Neural cell (in vitro differentiated cells): ENCODE measurements around the gene MERTK. TPM values are rescaled to one million over a fixed set of nuclear protein-coding genes. Genes with fewer than 3 reads are reported as not detected.

Experiments used
- H2AFZ ChIP-seq: fragments of 200-600, 300-800 bp; sonication (generic), shearing (Covaris generic); 2 replicates; pipeline ENCODE4 v1.6.0; 2014; ENCODE audit warnings: low read depth, mild to moderate bottlenecking, antibody characterized with exemption, low read length, moderate library complexity
- H3F3A ChIP-seq: fragments of 200-600 bp; shearing (Covaris generic); 2 replicates; pipeline ENCODE4 v1.6.1; 2016; ENCODE audit warnings: mild to moderate bottlenecking, moderate library complexity, mixed read lengths, antibody characterized with exemption, low read length; ENCODE audit not compliant: insufficient read depth, poor library complexity, severe bottlenecking
- H3K27ac ChIP-seq: fragments of 200-600, 300-800 bp; sonication (generic), shearing (Covaris generic); 2 replicates; pipeline ENCODE4 v1.5.1; 2014; ENCODE audit warnings: mild to moderate bottlenecking, low read length, moderate library complexity
- H3K27me3 ChIP-seq: fragments of 300-800, 200-600 bp; sonication (generic), shearing (Covaris generic); 2 replicates; pipeline ENCODE4 v1.6.0; 2014; ENCODE audit warnings: mild to moderate bottlenecking, low read depth, low read length, moderate library complexity; ENCODE audit not compliant: insufficient read depth
- H3K36me3 ChIP-seq: fragments of 300-800, 200-600 bp; sonication (generic), shearing (Covaris generic); 2 replicates; pipeline ENCODE4 v1.5.1; 2014; ENCODE audit warnings: mild to moderate bottlenecking, antibody characterized with exemption, low read length, moderate library complexity; ENCODE audit not compliant: insufficient read depth
- H3K4me2 ChIP-seq: fragments of 300-800, 200-600 bp; sonication (generic), shearing (Covaris generic); 2 replicates; pipeline ENCODE4 v1.6.0; 2014; ENCODE audit warnings: mild to moderate bottlenecking, low read length
- H3K4me3 ChIP-seq: fragments of 300-800, 200-600 bp; sonication (generic), shearing (Covaris generic); 2 replicates; pipeline ENCODE4 v1.5.1; 2014; ENCODE audit warnings: mild to moderate bottlenecking, low read length, moderate library complexity
- H3K79me2 ChIP-seq: fragments of 200-600 bp; shearing (Covaris generic); replicated peaks from 2 replicates; pipeline ENCODE4 v1.6.0; 2014; ENCODE audit warnings: mild to moderate bottlenecking, low read length, moderate library complexity; ENCODE audit not compliant: insufficient read depth
- H3K9ac ChIP-seq: fragments of 300-800, 200-600 bp; sonication (generic), shearing (Covaris generic); 2 replicates; pipeline ENCODE4 v1.6.1; 2016; ENCODE audit warnings: mild to moderate bottlenecking, low read length, mixed read lengths
- H3K9me2 ChIP-seq: fragments of 200-600 bp; shearing (Covaris generic); 2 replicates; pipeline ENCODE4 v1.6.1; 2016; ENCODE audit warnings: mild to moderate bottlenecking, low read length, mixed read lengths; ENCODE audit not compliant: insufficient read depth
- H3K9me3 ChIP-seq: fragments of 200-600, 300-800 bp; sonication (generic), shearing (Covaris generic); 2 replicates; pipeline ENCODE4 v1.6.1; 2016; ENCODE audit warnings: mild to moderate bottlenecking, mixed run types, low read length, moderate library complexity, mixed read lengths
- H4K20me1 ChIP-seq: fragments of 200-600 bp; shearing (Covaris generic); 2 replicates; pipeline ENCODE4 v1.6.1; 2016; ENCODE audit warnings: mild to moderate bottlenecking, mixed run types; ENCODE audit not compliant: insufficient read depth
- CTCF ChIP-seq: fragments of 450-650 bp; IDR thresholded peaks from 2 replicates; pipeline ENCODE4 v1.5.1; 2014; ENCODE audit warnings: antibody characterized with exemption, mild to moderate bottlenecking, moderate library complexity; ENCODE audit not compliant: poor library complexity, severe bottlenecking
- EP300 ChIP-seq: fragments of 450-650 bp; conservative IDR thresholded peaks from 2 replicates; pipeline ENCODE4 v1.6.1; 2014; ENCODE audit warnings: antibody characterized with exemption, mild to moderate bottlenecking, moderate library complexity; ENCODE audit not compliant: poor library complexity, severe bottlenecking
- EZH2 ChIP-seq: fragments of 200-600, 300-800 bp; shearing (Covaris generic), sonication (generic); IDR thresholded peaks from 2 replicates; pipeline ENCODE4 v1.6.1; 2014; ENCODE audit warnings: antibody characterized with exemption, low read length, borderline replicate concordance, mild to moderate bottlenecking; ENCODE audit not compliant: insufficient read depth, poor library complexity, severe bottlenecking
- MXI1 ChIP-seq: fragments of 450-650 bp; conservative IDR thresholded peaks from 2 replicates; pipeline ENCODE4 v1.6.1; 2014; ENCODE audit warnings: antibody characterized with exemption, mild to moderate bottlenecking; ENCODE audit not compliant: poor library complexity, severe bottlenecking
- POLR2AphosphoS5 ChIP-seq: IDR thresholded peaks from 2 replicates; pipeline ENCODE4 v1.6.1; 2012
- RAD21 ChIP-seq: fragments of 450-650 bp; conservative IDR thresholded peaks from 2 replicates; pipeline ENCODE4 v1.6.1; 2014; ENCODE audit warnings: antibody characterized with exemption, mild to moderate bottlenecking, moderate library complexity
- SMC3 ChIP-seq: fragments of 450-650 bp; conservative IDR thresholded peaks from 2 replicates; pipeline ENCODE4 v1.6.1; 2014; ENCODE audit warnings: antibody characterized with exemption, mild to moderate bottlenecking, moderate library complexity; ENCODE audit not compliant: poor library complexity
- TAF1 ChIP-seq: IDR thresholded peaks from 2 replicates; pipeline ENCODE4 v1.6.1; 2012; ENCODE audit warnings: low read depth
- polyA plus RNA-seq: library from polyadenylated mRNA; depleted of rRNA; stranded (reverse); fragments of >200 nt; gene quantifications from 2 replicates; pipeline ENCODE4 v1.2.3, GENCODE V29; 2014
- TF ChIP-seq, protein P1 (sequence below): IDR thresholded peaks from 2 replicates; pipeline ENCODE4 v1.6.1; 2012; ENCODE audit warnings: borderline replicate concordance

Gene MERTK
- polyA plus RNA-seq, 1 donor from 2014 or later: 0.53 TPM

DNA sequence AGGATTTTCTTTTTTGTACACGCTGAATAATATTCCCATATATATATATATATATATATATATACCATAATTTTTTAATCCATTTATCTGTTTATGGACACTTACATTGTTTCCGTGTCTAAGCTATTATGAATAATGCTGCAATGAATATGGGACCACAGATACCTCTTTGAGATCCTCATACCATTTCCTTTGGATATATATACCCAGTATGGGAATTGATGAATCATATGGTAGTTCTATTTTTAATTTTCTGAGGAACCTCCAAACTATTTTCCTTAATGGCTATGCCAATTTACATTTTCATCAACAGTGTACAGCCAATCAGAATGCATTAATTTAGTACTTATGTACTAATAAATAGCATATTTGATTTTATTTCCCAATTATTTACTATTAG, 53.1 kb downstream of the MERTK start:
- H3F3A ChIP-seq: no peaks in the 10 kb centered on the region
- no peak overlapping the region for H2AFZ ChIP-seq
- TF ChIP-seq POLR2AphosphoS5 (no peak), TAF1 (no peak), RAD21 (no peak), EP300 (no peak)
- no peak overlapping the region for H3K4me2 ChIP-seq
- H3K9ac ChIP-seq: no peak overlapping the region
- H3K79me2 ChIP-seq: no peaks in the 10 kb centered on the region
- H3K36me3 ChIP-seq: no peaks in the 10 kb centered on the region
- H3K27me3 ChIP-seq: no peaks in the 10 kb centered on the region
- H3K4me3 ChIP-seq: no peak overlapping the region
- no peaks in the 10 kb centered on the region for H4K20me1 ChIP-seq
- no peak overlapping the region for H3K27ac ChIP-seq
- H3K9me2 ChIP-seq: no peaks in the 10 kb centered on the region
- no peaks in the 10 kb centered on the region for H3K9me3 ChIP-seq

DNA sequence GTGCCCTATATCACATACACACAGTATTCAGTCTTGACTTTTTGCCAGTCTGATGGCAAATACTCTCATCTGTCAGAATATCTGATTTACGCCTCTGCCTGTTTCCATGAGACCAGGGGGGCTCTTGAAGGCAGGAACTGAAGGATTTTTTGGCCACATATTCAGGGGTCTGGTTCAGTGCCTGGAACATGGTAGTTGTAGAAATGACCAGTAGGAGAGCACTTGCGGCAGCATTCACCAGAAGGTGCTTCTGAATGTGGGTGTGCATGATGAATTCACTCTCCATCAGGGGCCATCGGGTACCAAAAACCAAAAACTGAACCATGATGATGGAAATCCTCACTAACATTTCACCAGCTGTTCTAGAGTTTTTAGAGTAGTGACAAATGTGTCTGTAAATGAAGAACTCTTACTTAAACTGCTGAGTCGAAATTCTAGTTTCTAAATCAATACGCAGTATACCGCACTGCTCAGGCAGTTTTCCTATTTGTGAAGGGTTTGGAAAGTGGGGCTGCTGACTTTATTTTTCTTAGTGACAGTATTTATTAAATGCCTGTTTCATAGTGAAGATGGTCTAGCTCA, 54.6 kb downstream of the MERTK start:
- Histone ChIP-seq H4K20me1 (no peaks in the 10 kb centered on the region), H3K9ac (no peak overlapping the region), H3F3A (no peaks in the 10 kb centered on the region), H3K4me3 (no peak overlapping the region), H3K9me2 (no peaks in the 10 kb centered on the region), H3K27me3 (no peaks in the 10 kb centered on the region), H3K4me2 (no peak overlapping the region), H3K79me2 (no peaks in the 10 kb centered on the region), H3K9me3 (no peaks in the 10 kb centered on the region), H2AFZ (no peak overlapping the region), H3K27ac (no peak overlapping the region), H3K36me3 (no peaks in the 10 kb centered on the region)
- no peak for TF ChIP-seq EZH2
- TF ChIP-seq, protein P1, sequence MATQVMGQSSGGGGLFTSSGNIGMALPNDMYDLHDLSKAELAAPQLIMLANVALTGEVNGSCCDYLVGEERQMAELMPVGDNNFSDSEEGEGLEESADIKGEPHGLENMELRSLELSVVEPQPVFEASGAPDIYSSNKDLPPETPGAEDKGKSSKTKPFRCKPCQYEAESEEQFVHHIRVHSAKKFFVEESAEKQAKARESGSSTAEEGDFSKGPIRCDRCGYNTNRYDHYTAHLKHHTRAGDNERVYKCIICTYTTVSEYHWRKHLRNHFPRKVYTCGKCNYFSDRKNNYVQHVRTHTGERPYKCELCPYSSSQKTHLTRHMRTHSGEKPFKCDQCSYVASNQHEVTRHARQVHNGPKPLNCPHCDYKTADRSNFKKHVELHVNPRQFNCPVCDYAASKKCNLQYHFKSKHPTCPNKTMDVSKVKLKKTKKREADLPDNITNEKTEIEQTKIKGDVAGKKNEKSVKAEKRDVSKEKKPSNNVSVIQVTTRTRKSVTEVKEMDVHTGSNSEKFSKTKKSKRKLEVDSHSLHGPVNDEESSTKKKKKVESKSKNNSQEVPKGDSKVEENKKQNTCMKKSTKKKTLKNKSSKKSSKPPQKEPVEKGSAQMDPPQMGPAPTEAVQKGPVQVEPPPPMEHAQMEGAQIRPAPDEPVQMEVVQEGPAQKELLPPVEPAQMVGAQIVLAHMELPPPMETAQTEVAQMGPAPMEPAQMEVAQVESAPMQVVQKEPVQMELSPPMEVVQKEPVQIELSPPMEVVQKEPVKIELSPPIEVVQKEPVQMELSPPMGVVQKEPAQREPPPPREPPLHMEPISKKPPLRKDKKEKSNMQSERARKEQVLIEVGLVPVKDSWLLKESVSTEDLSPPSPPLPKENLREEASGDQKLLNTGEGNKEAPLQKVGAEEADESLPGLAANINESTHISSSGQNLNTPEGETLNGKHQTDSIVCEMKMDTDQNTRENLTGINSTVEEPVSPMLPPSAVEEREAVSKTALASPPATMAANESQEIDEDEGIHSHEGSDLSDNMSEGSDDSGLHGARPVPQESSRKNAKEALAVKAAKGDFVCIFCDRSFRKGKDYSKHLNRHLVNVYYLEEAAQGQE: no peak
- no peak for TF ChIP-seq TAF1
- no peak for TF ChIP-seq CTCF
- no peak for TF ChIP-seq RAD21
- no peak for TF ChIP-seq SMC3
- no peak for TF ChIP-seq EP300
- TF ChIP-seq POLR2AphosphoS5: no peak
- no peak for TF ChIP-seq MXI1
